IPS-15b (cell line): ENCODE results near the gene PHLPP1.

Experiments
- H3K27me3 ChIP-seq: one replicate; pipeline ENCODE4 v1.6.1; 2013; ENCODE audit warnings: low read length; ENCODE audit not compliant: control insufficient read depth, insufficient read depth
- H3K36me3 ChIP-seq: one replicate; pipeline ENCODE4 v1.6.1; 2013; ENCODE audit warnings: low read length; ENCODE audit not compliant: control insufficient read depth, insufficient read depth
- H3K4me1 ChIP-seq: one replicate; pipeline ENCODE4 v1.6.1; 2013; ENCODE audit warnings: mild to moderate bottlenecking, low read length; ENCODE audit not compliant: control insufficient read depth, insufficient read depth
- H3K4me3 ChIP-seq: one replicate; pipeline ENCODE4 v1.5.1; 2013; ENCODE audit warnings: low read depth, low read length
- H3K9ac ChIP-seq: one replicate; pipeline ENCODE4 v1.6.1; 2013; ENCODE audit warnings: low read depth, mild to moderate bottlenecking, low read length
- H3K9me3 ChIP-seq: one replicate; pipeline ENCODE4 v1.6.1; 2013; ENCODE audit warnings: mild to moderate bottlenecking, low read length; ENCODE audit not compliant: control insufficient read depth, insufficient read depth

PHLPP1 gene

GRCh38 chr18:62751977-62752376 is 36.6 kb downstream of the PHLPP1 start:
- Histone ChIP-seq H3K9ac (no peak overlapping the region), H3K4me1 (peaks cover 43% of the 10 kb centered on the region), H3K36me3 (no peaks in the 10 kb centered on the region), H3K4me3 (no peak overlapping the region), H3K27me3 (no peaks in the 10 kb centered on the region), H3K9me3 (no peaks in the 10 kb centered on the region)

GRCh38 chr18:62754026-62754425 is 38.7 kb downstream of the PHLPP1 start:
- no peaks in the 10 kb centered on the region for H3K36me3 ChIP-seq
- no peak overlapping the region for H3K9ac ChIP-seq
- no peak overlapping the region for H3K4me3 ChIP-seq
- H3K27me3 ChIP-seq, result no peaks in the 10 kb centered on the region
- peaks cover 59% of the 10 kb centered on the region for H3K4me1 ChIP-seq
- no peaks in the 10 kb centered on the region for H3K9me3 ChIP-seq

GRCh38 chr18:62755454-62755853 is 40.1 kb downstream of the PHLPP1 start:
- no peak overlapping the region for H3K9ac ChIP-seq
- no peak overlapping the region for H3K4me3 ChIP-seq
- no peaks in the 10 kb centered on the region for H3K9me3 ChIP-seq
- H3K36me3 ChIP-seq, result no peaks in the 10 kb centered on the region
- H3K4me1 ChIP-seq, result peaks cover 67% of the 10 kb centered on the region
- no peaks in the 10 kb centered on the region for H3K27me3 ChIP-seq

- Histone ChIP-seq H3K4me1 (peaks cover 65% of the 10 kb centered on the region), H3K9ac (no peak overlapping the region), H3K9me3 (no peaks in the 10 kb centered on the region)
Observed at GRCh38 chr18:62755946-62756345, 40.6 kb downstream of the PHLPP1 start.

GRCh38 chr18:62757399-62758010 is 42.2 kb downstream of the PHLPP1 start:
- Histone ChIP-seq H3K9ac (peak overlapping the region; percentile 8), H3K4me3 (no peak overlapping the region), H3K4me1 (peaks cover 51% of the 10 kb centered on the region), H3K36me3 (no peaks in the 10 kb centered on the region), H3K27me3 (no peaks in the 10 kb centered on the region), H3K9me3 (no peaks in the 10 kb centered on the region)

More at GRCh38 chr18:62755946-62756345, 40.6 kb downstream of the PHLPP1 start:
- Histone ChIP-seq H3K27me3 (no peaks in the 10 kb centered on the region), H3K4me3 (no peak overlapping the region), H3K36me3 (no peaks in the 10 kb centered on the region)

- H3K27me3 ChIP-seq, result no peaks in the 10 kb centered on the region
- H3K9ac ChIP-seq, result peak overlapping the region; percentile 1
- no peaks in the 10 kb centered on the region for H3K36me3 ChIP-seq
- peak overlapping the region; percentile 14 for H3K4me3 ChIP-seq
- peaks cover 53% of the 10 kb centered on the region for H3K4me1 ChIP-seq
- no peaks in the 10 kb centered on the region for H3K9me3 ChIP-seq
Observed at GRCh38 chr18:62758591-62758990, 43.2 kb downstream of the PHLPP1 start.

GRCh38 chr18:62759704-62760402 is 44.5 kb downstream of the PHLPP1 start:
- Histone ChIP-seq H3K4me3 (peak overlapping the region; percentile 9), H3K4me1 (peaks cover 43% of the 10 kb centered on the region), H3K27me3 (no peaks in the 10 kb centered on the region), H3K9me3 (no peaks in the 10 kb centered on the region), H3K36me3 (no peaks in the 10 kb centered on the region), H3K9ac (no peak overlapping the region)

- Histone ChIP-seq H3K36me3 (no peaks in the 10 kb centered on the region), H3K27me3 (no peaks in the 10 kb centered on the region), H3K4me1 (peaks cover 46% of the 10 kb centered on the region), H3K9me3 (no peaks in the 10 kb centered on the region), H3K9ac (peak overlapping the region; percentile 58), H3K4me3 (peak overlapping the region; percentile 9)
Observed at GRCh38 chr18:62760403-62760734, 45.0 kb downstream of the PHLPP1 start.

GRCh38 chr18:62763101-62763521 is 47.8 kb downstream of the PHLPP1 start:
- H3K4me3 ChIP-seq, result no peak overlapping the region
- H3K36me3 ChIP-seq, result no peaks in the 10 kb centered on the region
- no peaks in the 10 kb centered on the region for H3K27me3 ChIP-seq
- peaks cover 44% of the 10 kb centered on the region for H3K4me1 ChIP-seq
- no peak overlapping the region for H3K9ac ChIP-seq
- no peaks in the 10 kb centered on the region for H3K9me3 ChIP-seq

- Histone ChIP-seq H3K4me1 (peaks cover 22% of the 10 kb centered on the region), H3K9me3 (no peaks in the 10 kb centered on the region), H3K9ac (no peak overlapping the region), H3K27me3 (no peaks in the 10 kb centered on the region), H3K4me3 (no peak overlapping the region), H3K36me3 (no peaks in the 10 kb centered on the region)
Observed at GRCh38 chr18:62766266-62766665, 50.9 kb downstream of the PHLPP1 start.

GRCh38 chr18:62767321-62767720 is 52.0 kb downstream of the PHLPP1 start:
- Histone ChIP-seq H3K4me1 (peaks cover 22% of the 10 kb centered on the region), H3K9ac (no peak overlapping the region), H3K36me3 (no peaks in the 10 kb centered on the region), H3K9me3 (no peaks in the 10 kb centered on the region), H3K4me3 (no peak overlapping the region), H3K27me3 (no peaks in the 10 kb centered on the region)

GRCh38 chr18:62767836-62768557 is 52.7 kb downstream of the PHLPP1 start:
- no peaks in the 10 kb centered on the region for H3K27me3 ChIP-seq
- no peaks in the 10 kb centered on the region for H3K36me3 ChIP-seq
- H3K4me3 ChIP-seq, result no peak overlapping the region
- H3K9me3 ChIP-seq, result no peaks in the 10 kb centered on the region
- H3K9ac ChIP-seq, result no peak overlapping the region
- peaks cover 20% of the 10 kb centered on the region for H3K4me1 ChIP-seq
